Coronary artery (tissue), 2 donors: Measurements from ENCODE around the gene EIF4G1.

Experiments used
- DNase-seq: peaks from one replicate; pipeline ENCODE4 v3.0.0-alpha.2; 2017; ENCODE audit warnings: low spot score
- H3K27ac ChIP-seq, 2 donors: fragments of 200-600 bp; sonication (generic); one replicate each; pipeline ENCODE4 v1.5.1; 2016 to 2019
- H3K4me3 ChIP-seq: fragments of 200-600 bp; sonication (generic); 2 replicates; pipeline ENCODE4 v1.5.1; 2016; ENCODE audit warnings: mild to moderate bottlenecking, moderate library complexity
- CTCF ChIP-seq: fragments of 200-600 bp; sonication (generic); IDR thresholded peaks from one replicate; pipeline ENCODE4 v1.5.1; 2019; ENCODE audit warnings: antibody characterized with exemption

Gene EIF4G1

GRCh38 chr3:184306341-184306972, 7.9 kb upstream of the EIF4G1 start:
- H3K4me3 ChIP-seq: no peak overlapping the region
- TF ChIP-seq CTCF: no peak
- no peak overlapping the region for H3K27ac ChIP-seq
- no peak for DNase-seq

GRCh38 chr3:184307915-184308314, 6.5 kb upstream of the EIF4G1 start:
- no peak overlapping the region for H3K27ac ChIP-seq
- no peak for TF ChIP-seq CTCF
- no peak for DNase-seq
- no peak overlapping the region for H3K4me3 ChIP-seq

GRCh38 chr3:184308744-184309143, 5.7 kb upstream of the EIF4G1 start:
- Histone ChIP-seq H3K27ac (no peak overlapping the region), H3K4me3 (no peak overlapping the region)
- TF ChIP-seq CTCF: no peak
- DNase-seq: no peak

- DNase-seq: no peak
Observed at GRCh38 chr3:184311633-184312032, 2.8 kb upstream of the EIF4G1 start.

GRCh38 chr3:184314700-184315542, 515 bp downstream of the EIF4G1 start:
- peak; percentile 88 for DNase-seq
- TF ChIP-seq CTCF: no peak

More at GRCh38 chr3:184311633-184312032, 2.8 kb upstream of the EIF4G1 start:
- Histone ChIP-seq H3K27ac (no peak overlapping the region), H3K4me3 (no peak overlapping the region)
- TF ChIP-seq CTCF: no peak

GRCh38 chr3:184315543-184315867, 1.1 kb downstream of the EIF4G1 start:
- DNase-seq: no peak
- Histone ChIP-seq H3K27ac (peak overlapping the region; percentile 96 to 99), H3K4me3 (peak overlapping the region; percentile 79)
- no peak for TF ChIP-seq CTCF

More at GRCh38 chr3:184314700-184315542, 515 bp downstream of the EIF4G1 start:
- peak overlapping the region; percentile 79 for H3K4me3 ChIP-seq
- H3K27ac ChIP-seq: peak overlapping the region; percentile 96 to 99
